ENCODE measurements around the gene FBXW11.

- TF ChIP-seq TBP (IDR thresholded peaks at IDR 0.05; ENCODE audit: low read depth, low read length) (no peak), POLR2A (IDR thresholded peaks at IDR 0.05; ENCODE audit: control extremely low read depth in 1 of 2, low read depth in 2 of 2, low read length in 2 of 2) (no peak), JUN (IDR thresholded peaks at IDR 0.05; ENCODE audit: low read depth, low read length) (no peak), RAD21 (IDR thresholded peaks at IDR 0.05 in 1 of 2, conservative IDR thresholded peaks at IDR 0.05 in 1 of 2; ENCODE audit: low read depth in 2 of 2, low read length in 2 of 2) (no peak), EP300 (IDR thresholded peaks at IDR 0.05; ENCODE audit: borderline replicate concordance in 1 of 2, low read depth in 2 of 2, low read length in 2 of 2) (no peak), YY1 (IDR thresholded peaks at IDR 0.05; ENCODE audit: low read depth, low read length) (no peak), RBBP5 (IDR thresholded peaks at IDR 0.05; ENCODE audit: borderline replicate concordance, low read depth, low read length) (no peak), CTCF (IDR thresholded peaks at IDR 0.05; ENCODE audit: control extremely low read depth in 1 of 3, insufficient read depth in 1 of 3, low read depth in 1 of 3, low read length in 3 of 3) (no peak), JUND (IDR thresholded peaks at IDR 0.05; ENCODE audit: low read length) (no peak), CBX8 (IDR thresholded peaks at IDR 0.05; ENCODE audit: borderline replicate concordance, low read depth, low read length) (no peak), EGR1 (IDR thresholded peaks at IDR 0.05; ENCODE audit: borderline replicate concordance, low read depth, low read length) (no peak), BCL11A (IDR thresholded peaks at IDR 0.05; ENCODE audit: low read depth in 2 of 2, low read length in 2 of 2) (no peak), RFX5 (IDR thresholded peaks at IDR 0.05; ENCODE audit: borderline replicate concordance, low read depth, low read length) (no peak)
Measured at GRCh38 chr5:171968531-171968930, 37.9 kb downstream of the FBXW11 start.

Measured in H1 (cell line).